Right cardiac atrium (tissue), 5 donors: ENCODE results near the gene TICAM2. TPM values are rescaled to one million over a fixed set of nuclear protein-coding genes. Genes with fewer than 3 reads are reported as not detected.

ENCODE experiments used
- ATAC-seq, 2 donors: fragments of 200-7000 bp; cut with Tn5 transposase; one replicate each; pipeline versions ENCODE4 v1.8.0 to v1.9.1; 2020; ENCODE audit warnings: moderate library complexity in 2 of 2, mild to moderate bottlenecking in 1 of 2
- DNase-seq, 3 donors: peaks; one replicate each; pipeline ENCODE4 v3.0.0-alpha.2; 2020
- H3K27ac ChIP-seq: one replicate; pipeline ENCODE4 v1.5.1; 2013; ENCODE audit warnings: mild to moderate bottlenecking, low read length, control low read depth, moderate library complexity
- H3K27me3 ChIP-seq: one replicate; pipeline ENCODE4 v1.6.1; 2013; ENCODE audit not compliant: control insufficient read depth, insufficient read depth
- H3K4me1 ChIP-seq: one replicate; pipeline ENCODE4 v1.6.1; 2013; ENCODE audit warnings: low read length; ENCODE audit not compliant: control insufficient read depth, insufficient read depth
- H3K4me3 ChIP-seq: one replicate; pipeline ENCODE4 v1.5.1; 2013; ENCODE audit warnings: low read length, control low read depth
- H3K9me3 ChIP-seq: one replicate; pipeline ENCODE4 v1.6.1; 2013; ENCODE audit warnings: low read length; ENCODE audit not compliant: control insufficient read depth
- WGBS: extraction: QIAGEN DNeasy Blood & Tissue Kit; methylation state at CpG from one replicate; pipeline ENCODE4 v1.1.7; 2013; 5-methylcytosine and 5-hydroxymethylcytosine counted together
- intact Hi-C, 4 donors: fragments of 100-400 bp; cut with DNase I; formaldehyde crosslinking; loops; one replicate each; pipeline versions ENCODE4 v1.11.0 to v1.14.0; 2022 to 2023
- polyA plus RNA-seq: library from polyadenylated mRNA; stranded (reverse); fragments of 200-250 nt; gene quantifications from one replicate; pipeline ENCODE4 v1.2.3, GENCODE V29; 2013
- total RNA-seq, 4 donors: library from RNA; stranded (reverse); fragmentation: NEBNext Ultra II Directional; extraction: Animal tissue kit (Norgen Biotek cat#: 25700); gene quantifications; one replicate each; pipeline ENCODE4 v1.2.1, GENCODE V29; 2021
- donor health status: healthy with polysubstance abuse.
- donor health status: DM: no; HTN: yes; CAD: no.
- donor health status: DM: no; HTN: no; CAD: no.
- donor health status: DM: no; HTN: yes; CAD: no; lungs with severe emphysema.
- donor health status: DM: yes; HTN: yes; CAD: no.

Gene TICAM2
- total and polyA plus RNA-seq, 5 donors, result 1.5 to 4.3 (median 3.4) TPM

- H3K9me3 ChIP-seq, result no peaks in the 10 kb centered on the region
- WGBS, result 96% methylated on average over 1 of the region's 1 CpG
- H3K4me1 ChIP-seq, result peaks cover 5% of the 10 kb centered on the region
- intact Hi-C loops, result loop anchor here (2.0 to 10.0 kb wide), 4 partner anchors 208 to 278 kb away; no protein-coding TSS in a partner anchor
- no peak for ATAC-seq
- H3K27me3 ChIP-seq, result no peaks in the 10 kb centered on the region
- no peak overlapping the region for H3K27ac ChIP-seq
- no peak for DNase-seq
- no peak overlapping the region for H3K4me3 ChIP-seq
Measured at GRCh38 chr5:115585265-115585664, 17.0 kb downstream of the TICAM2 start.

GRCh38 chr5:115584501-115584900 lies 17.8 kb downstream of the TICAM2 start:
- intact Hi-C loops, result loop anchor here in 2 of 4 donors (2.0 to 10.0 kb wide), 2 partner anchors 210 to 272 kb away; no protein-coding TSS in a partner anchor
- H3K4me3 ChIP-seq, result no peak overlapping the region
- no peak for ATAC-seq
- WGBS, result 91% methylated on average over 1 of the region's 1 CpG
- no peak overlapping the region for H3K27ac ChIP-seq
- no peaks in the 10 kb centered on the region for H3K9me3 ChIP-seq
- no peaks in the 10 kb centered on the region for H3K27me3 ChIP-seq
- peaks cover 5% of the 10 kb centered on the region for H3K4me1 ChIP-seq
- DNase-seq, result no peak

GRCh38 chr5:115583474-115583873 lies 18.8 kb downstream of the TICAM2 start:
- no peaks in the 10 kb centered on the region for H3K27me3 ChIP-seq
- peaks cover 5% of the 10 kb centered on the region for H3K4me1 ChIP-seq
- H3K9me3 ChIP-seq, result no peaks in the 10 kb centered on the region
- no peak overlapping the region for H3K27ac ChIP-seq
- no peak overlapping the region for H3K4me3 ChIP-seq
- no peak for DNase-seq
- peak; percentile 66 to 80 for ATAC-seq
- WGBS, result 51% methylated on average over 3 of the region's 3 CpGs
- intact Hi-C loops, result loop anchor here in 1 of 4 donors (10.0 kb wide), 1 partner anchor 209 kb away; no protein-coding TSS in a partner anchor

- DNase-seq (no peak), ATAC-seq (no peak)
- peaks cover 3% of the 10 kb centered on the region for H3K4me1 ChIP-seq
- intact Hi-C loops, result loop anchor here in 1 of 4 donors (10.0 kb wide), 1 partner anchor 206 kb away; no protein-coding TSS in a partner anchor
- H3K27ac ChIP-seq, result no peak overlapping the region
- H3K27me3 ChIP-seq, result no peaks in the 10 kb centered on the region
- 94% methylated on average over 2 of the region's 2 CpGs for WGBS
- H3K9me3 ChIP-seq, result no peaks in the 10 kb centered on the region
- H3K4me3 ChIP-seq, result no peak overlapping the region
Measured at GRCh38 chr5:115580941-115581340, 21.3 kb downstream of the TICAM2 start.

- no peak for ATAC-seq
- intact Hi-C loops, result loop anchor here (5.0 to 10.0 kb wide), 3 partner anchors 202 to 267 kb away; no protein-coding TSS in a partner anchor
- H3K9me3 ChIP-seq, result no peaks in the 10 kb centered on the region
- no peak for DNase-seq
- no peak overlapping the region for H3K27ac ChIP-seq
- WGBS, result 74% methylated on average over 6 of the region's 6 CpGs
- H3K4me3 ChIP-seq, result no peak overlapping the region
- no peaks in the 10 kb centered on the region for H3K27me3 ChIP-seq
- H3K4me1 ChIP-seq, result peaks cover 3% of the 10 kb centered on the region
Measured at GRCh38 chr5:115579747-115580173, 22.5 kb downstream of the TICAM2 start.

- Histone ChIP-seq H3K27me3 (no peaks in the 10 kb centered on the region), H3K4me3 (no peak overlapping the region), H3K4me1 (peaks cover 3% of the 10 kb centered on the region), H3K9me3 (no peaks in the 10 kb centered on the region), H3K27ac (no peak overlapping the region)
- 80% methylated on average over 3 of the region's 3 CpGs for WGBS
- no peak for ATAC-seq
- intact Hi-C loops, result loop anchor here in 3 of 4 donors (5.0 to 10.0 kb wide), 3 partner anchors 202 to 267 kb away; no protein-coding TSS in a partner anchor
- no peak for DNase-seq
Measured at GRCh38 chr5:115579216-115579615, 23.1 kb downstream of the TICAM2 start.

- intact Hi-C loops, result loop anchor here in 3 of 4 donors (5.0 to 10.0 kb wide), 3 partner anchors 201 to 266 kb away; no protein-coding TSS in a partner anchor
- DNase-seq (no peak), ATAC-seq (no peak)
- WGBS, result 84% methylated on average over 3 of the region's 3 CpGs
- Histone ChIP-seq H3K9me3 (no peaks in the 10 kb centered on the region), H3K4me3 (no peak overlapping the region), H3K4me1 (peaks cover 3% of the 10 kb centered on the region), H3K27me3 (no peaks in the 10 kb centered on the region), H3K27ac (no peak overlapping the region)
Measured at GRCh38 chr5:115578657-115579056, 23.6 kb downstream of the TICAM2 start.

GRCh38 chr5:115577741-115578140 lies 24.5 kb downstream of the TICAM2 start:
- Histone ChIP-seq H3K4me1 (no peaks in the 10 kb centered on the region), H3K9me3 (no peaks in the 10 kb centered on the region), H3K27ac (no peak overlapping the region), H3K27me3 (no peaks in the 10 kb centered on the region), H3K4me3 (no peak overlapping the region)
- ATAC-seq (no peak), DNase-seq (no peak)
- intact Hi-C loops, result loop anchor here in 3 of 4 donors (5.0 to 10.0 kb wide), 3 partner anchors 200 to 265 kb away; no protein-coding TSS in a partner anchor
- 95% methylated on average over 6 of the region's 6 CpGs for WGBS

GRCh38 chr5:115577329-115577728 lies 24.9 kb downstream of the TICAM2 start:
- H3K9me3 ChIP-seq, result no peaks in the 10 kb centered on the region
- no peak for DNase-seq
- H3K4me3 ChIP-seq, result no peak overlapping the region
- no peaks in the 10 kb centered on the region for H3K27me3 ChIP-seq
- WGBS, result 85% methylated on average over 2 of the region's 2 CpGs
- H3K27ac ChIP-seq, result no peak overlapping the region
- ATAC-seq, result no peak
- H3K4me1 ChIP-seq, result no peaks in the 10 kb centered on the region
- intact Hi-C loops, result loop anchor here in 3 of 4 donors (5.0 to 10.0 kb wide), 3 partner anchors 200 to 265 kb away; no protein-coding TSS in a partner anchor

GRCh38 chr5:115575167-115576070 lies 26.9 kb downstream of the TICAM2 start:
- DNase-seq (no peak), ATAC-seq (no peak)
- intact Hi-C loops, result loop anchor here in 3 of 4 donors (5.0 to 10.0 kb wide), 3 partner anchors 198 to 263 kb away; no protein-coding TSS in a partner anchor
- Histone ChIP-seq H3K9me3 (no peaks in the 10 kb centered on the region), H3K4me3 (no peak overlapping the region), H3K4me1 (no peaks in the 10 kb centered on the region), H3K27me3 (no peaks in the 10 kb centered on the region), H3K27ac (no peak overlapping the region)
- 80% methylated on average over 5 of the region's 5 CpGs for WGBS

- ATAC-seq, result no peak
- H3K4me1 ChIP-seq, result no peaks in the 10 kb centered on the region
- no peaks in the 10 kb centered on the region for H3K27me3 ChIP-seq
- intact Hi-C loops, result loop anchor here in 2 of 4 donors (5.0 to 10.0 kb wide), 3 partner anchors 196 to 261 kb away; no protein-coding TSS in a partner anchor
- H3K9me3 ChIP-seq, result no peaks in the 10 kb centered on the region
- 61% methylated on average over 2 of the region's 2 CpGs for WGBS
- no peak overlapping the region for H3K4me3 ChIP-seq
- DNase-seq, result no peak
- no peak overlapping the region for H3K27ac ChIP-seq
Measured at GRCh38 chr5:115573133-115573532, 29.1 kb downstream of the TICAM2 start.
